Measurements from ENCODE around the gene ARFIP1.

ARFIP1 gene

GRCh38 chr4:152945639-152946038 is 165.9 kb downstream of the ARFIP1 start:
- 93 to 94% methylated on average over 8 to 9 of the region's 9 CpGs for WGBS, 2 experiments
- Histone ChIP-seq H3K27ac (ENCODE audit: insufficient read depth, low read depth, low read length, poor library complexity, severe bottlenecking) (no peak overlapping the region), H3K4me1 (ENCODE audit: control insufficient read depth, insufficient read depth, low read length) (peaks cover 4% of the 10 kb centered on the region), H3K4me3 (ENCODE audit: insufficient read depth, low read depth, low read length) (no peak overlapping the region), H3K36me3 (ENCODE audit: control insufficient read depth, insufficient read depth, low read length) (no peaks in the 10 kb centered on the region), H3K27me3 (ENCODE audit: control insufficient read depth, insufficient read depth, low read length, poor library complexity, severe bottlenecking) (no peaks in the 10 kb centered on the region), H3K9me3 (ENCODE audit: control insufficient read depth, low read length) (no peaks in the 10 kb centered on the region)

GRCh38 chr4:152946446-152946845 is 166.7 kb downstream of the ARFIP1 start:
- H3K4me1 ChIP-seq (ENCODE audit: control insufficient read depth, insufficient read depth, low read length) = peaks cover 8% of the 10 kb centered on the region
- H3K27me3 ChIP-seq (ENCODE audit: control insufficient read depth, insufficient read depth, low read length, poor library complexity, severe bottlenecking) = no peaks in the 10 kb centered on the region
- H3K36me3 ChIP-seq (ENCODE audit: control insufficient read depth, insufficient read depth, low read length) = no peaks in the 10 kb centered on the region
- H3K4me3 ChIP-seq (ENCODE audit: insufficient read depth, low read depth, low read length) = no peak overlapping the region
- 94 to 95% methylated on average over 4 of the region's 4 CpGs for WGBS, 2 experiments
- no peaks in the 10 kb centered on the region for H3K9me3 ChIP-seq (ENCODE audit: control insufficient read depth, low read length)
- no peak overlapping the region for H3K27ac ChIP-seq (ENCODE audit: insufficient read depth, low read depth, low read length, poor library complexity, severe bottlenecking)

GRCh38 chr4:152947311-152947710 is 167.6 kb downstream of the ARFIP1 start:
- WGBS, 2 experiments = 86 to 87% methylated on average over 2 of the region's 2 CpGs
- no peaks in the 10 kb centered on the region for H3K9me3 ChIP-seq (ENCODE audit: control insufficient read depth, low read length)
- H3K4me1 ChIP-seq (ENCODE audit: control insufficient read depth, insufficient read depth, low read length) = peaks cover 8% of the 10 kb centered on the region
- H3K27me3 ChIP-seq (ENCODE audit: control insufficient read depth, insufficient read depth, low read length, poor library complexity, severe bottlenecking) = no peaks in the 10 kb centered on the region
- H3K27ac ChIP-seq (ENCODE audit: insufficient read depth, low read depth, low read length, poor library complexity, severe bottlenecking) = no peak overlapping the region
- H3K4me3 ChIP-seq (ENCODE audit: insufficient read depth, low read depth, low read length) = no peak overlapping the region
- no peaks in the 10 kb centered on the region for H3K36me3 ChIP-seq (ENCODE audit: control insufficient read depth, insufficient read depth, low read length)

- Histone ChIP-seq H3K4me1 (ENCODE audit: control insufficient read depth, insufficient read depth, low read length) (peaks cover 8% of the 10 kb centered on the region), H3K4me3 (ENCODE audit: insufficient read depth, low read depth, low read length) (no peak overlapping the region), H3K9me3 (ENCODE audit: control insufficient read depth, low read length) (no peaks in the 10 kb centered on the region), H3K27me3 (ENCODE audit: control insufficient read depth, insufficient read depth, low read length, poor library complexity, severe bottlenecking) (no peaks in the 10 kb centered on the region), H3K36me3 (ENCODE audit: control insufficient read depth, insufficient read depth, low read length) (no peaks in the 10 kb centered on the region), H3K27ac (ENCODE audit: insufficient read depth, low read depth, low read length, poor library complexity, severe bottlenecking) (no peak overlapping the region)
- 71 to 85% methylated on average over 8 of the region's 8 CpGs for WGBS, 2 experiments
Measured at GRCh38 chr4:152949930-152950329, 170.2 kb downstream of the ARFIP1 start.

- no peaks in the 10 kb centered on the region for H3K9me3 ChIP-seq (ENCODE audit: control insufficient read depth, low read length)
- H3K4me1 ChIP-seq (ENCODE audit: control insufficient read depth, insufficient read depth, low read length) = peaks cover 8% of the 10 kb centered on the region
- H3K27me3 ChIP-seq (ENCODE audit: control insufficient read depth, insufficient read depth, low read length, poor library complexity, severe bottlenecking) = no peaks in the 10 kb centered on the region
- no peaks in the 10 kb centered on the region for H3K36me3 ChIP-seq (ENCODE audit: control insufficient read depth, insufficient read depth, low read length)
- no peak overlapping the region for H3K27ac ChIP-seq (ENCODE audit: insufficient read depth, low read depth, low read length, poor library complexity, severe bottlenecking)
- H3K4me3 ChIP-seq (ENCODE audit: insufficient read depth, low read depth, low read length) = no peak overlapping the region
- WGBS, 2 experiments = 57 to 65% methylated on average over 10 to 11 of the region's 11 CpGs
Measured at GRCh38 chr4:152950402-152951274, 170.9 kb downstream of the ARFIP1 start.

GRCh38 chr4:152951348-152951747 is 171.6 kb downstream of the ARFIP1 start:
- H3K36me3 ChIP-seq (ENCODE audit: control insufficient read depth, insufficient read depth, low read length) = no peaks in the 10 kb centered on the region

GRCh38 chr4:152953514-152953913 is 173.8 kb downstream of the ARFIP1 start:
- H3K4me1 ChIP-seq (ENCODE audit: control insufficient read depth, insufficient read depth, low read length) = peaks cover 16% of the 10 kb centered on the region
- H3K4me3 ChIP-seq (ENCODE audit: insufficient read depth, low read depth, low read length) = no peak overlapping the region
- no peaks in the 10 kb centered on the region for H3K9me3 ChIP-seq (ENCODE audit: control insufficient read depth, low read length)
- H3K27me3 ChIP-seq (ENCODE audit: control insufficient read depth, insufficient read depth, low read length, poor library complexity, severe bottlenecking) = no peaks in the 10 kb centered on the region
- WGBS, 2 experiments = 86 to 94% methylated on average over 2 to 3 of the region's 3 CpGs
- no peaks in the 10 kb centered on the region for H3K36me3 ChIP-seq (ENCODE audit: control insufficient read depth, insufficient read depth, low read length)
- no peak overlapping the region for H3K27ac ChIP-seq (ENCODE audit: insufficient read depth, low read depth, low read length, poor library complexity, severe bottlenecking)

More at GRCh38 chr4:152951348-152951747, 171.6 kb downstream of the ARFIP1 start:
- Histone ChIP-seq H3K4me3 (ENCODE audit: insufficient read depth, low read depth, low read length) (no peak overlapping the region), H3K27me3 (ENCODE audit: control insufficient read depth, insufficient read depth, low read length, poor library complexity, severe bottlenecking) (no peaks in the 10 kb centered on the region), H3K27ac (ENCODE audit: insufficient read depth, low read depth, low read length, poor library complexity, severe bottlenecking) (no peak overlapping the region), H3K9me3 (ENCODE audit: control insufficient read depth, low read length) (no peaks in the 10 kb centered on the region), H3K4me1 (ENCODE audit: control insufficient read depth, insufficient read depth, low read length) (peaks cover 8% of the 10 kb centered on the region)
- 60 to 67% methylated on average over 3 of the region's 3 CpGs for WGBS, 2 experiments

- 100% methylated on average over 1 of the region's 1 CpG for WGBS, 2 experiments
Measured at GRCh38 chr4:152954741-152955140, 175.0 kb downstream of the ARFIP1 start.

GRCh38 chr4:152956147-152956546 is 176.4 kb downstream of the ARFIP1 start:
- WGBS, 2 experiments = 77 to 86% methylated on average over 2 of the region's 2 CpGs
- Histone ChIP-seq H3K27me3 (ENCODE audit: control insufficient read depth, insufficient read depth, low read length, poor library complexity, severe bottlenecking) (no peaks in the 10 kb centered on the region), H3K27ac (ENCODE audit: insufficient read depth, low read depth, low read length, poor library complexity, severe bottlenecking) (no peak overlapping the region)

More at GRCh38 chr4:152954741-152955140, 175.0 kb downstream of the ARFIP1 start:
- Histone ChIP-seq H3K27ac (ENCODE audit: insufficient read depth, low read depth, low read length, poor library complexity, severe bottlenecking) (no peak overlapping the region), H3K4me1 (ENCODE audit: control insufficient read depth, insufficient read depth, low read length) (peaks cover 16% of the 10 kb centered on the region), H3K9me3 (ENCODE audit: control insufficient read depth, low read length) (no peaks in the 10 kb centered on the region), H3K27me3 (ENCODE audit: control insufficient read depth, insufficient read depth, low read length, poor library complexity, severe bottlenecking) (no peaks in the 10 kb centered on the region), H3K4me3 (ENCODE audit: insufficient read depth, low read depth, low read length) (no peak overlapping the region), H3K36me3 (ENCODE audit: control insufficient read depth, insufficient read depth, low read length) (no peaks in the 10 kb centered on the region)

GRCh38 chr4:152956650-152957436 is 177.1 kb downstream of the ARFIP1 start:
- Histone ChIP-seq H3K27ac (ENCODE audit: insufficient read depth, low read depth, low read length, poor library complexity, severe bottlenecking) (no peak overlapping the region), H3K36me3 (ENCODE audit: control insufficient read depth, insufficient read depth, low read length) (no peaks in the 10 kb centered on the region), H3K27me3 (ENCODE audit: control insufficient read depth, insufficient read depth, low read length, poor library complexity, severe bottlenecking) (no peaks in the 10 kb centered on the region), H3K9me3 (ENCODE audit: control insufficient read depth, low read length) (no peaks in the 10 kb centered on the region), H3K4me1 (ENCODE audit: control insufficient read depth, insufficient read depth, low read length) (peaks cover 11% of the 10 kb centered on the region), H3K4me3 (ENCODE audit: insufficient read depth, low read depth, low read length) (no peak overlapping the region)
- WGBS, 2 experiments = 70 to 81% methylated on average over 12 of the region's 12 CpGs

More at GRCh38 chr4:152956147-152956546, 176.4 kb downstream of the ARFIP1 start:
- Histone ChIP-seq H3K9me3 (ENCODE audit: control insufficient read depth, low read length) (no peaks in the 10 kb centered on the region), H3K4me1 (ENCODE audit: control insufficient read depth, insufficient read depth, low read length) (peaks cover 10% of the 10 kb centered on the region), H3K36me3 (ENCODE audit: control insufficient read depth, insufficient read depth, low read length) (no peaks in the 10 kb centered on the region), H3K4me3 (ENCODE audit: insufficient read depth, low read depth, low read length) (no peak overlapping the region)

Data from ectodermal cell (in vitro differentiated cells).